SK-N-MC (cell line): Measurements from ENCODE around the gene CACNB2.

ENCODE experiments used
- EZH2 ChIP-seq: fragments of 200-600 bp; sonication (generic); IDR thresholded peaks from one replicate; pipeline ENCODE4 v1.6.1; 2017; ENCODE audit warnings: antibody characterized with exemption
- FOXP2 ChIP-seq: optimal IDR thresholded peaks from 2 replicates; pipeline ENCODE3; 2011; ENCODE audit warnings: mild to moderate bottlenecking, moderate library complexity; ENCODE audit not compliant: insufficient read depth; ENCODE audit errors: extremely low read length, control extremely low read depth

- TF ChIP-seq EZH2 (no peak), FOXP2 (no peak)
Measured at GRCh38 chr10:18351421-18351820, 211.2 kb downstream of the CACNB2 start.
